A549 (cell line): ENCODE data around the gene REN. TPM values are rescaled to one million over a fixed set of nuclear protein-coding genes. Genes with fewer than 3 reads are reported as not detected.
A peak's percentile ranks its signal among the peaks of the same experiment; 100 is the strongest.

Source experiments
- ATAC-seq, 2 experiments: fragments of 200-7000 bp in 1 of 2; fragments of >200 bp in 1 of 2; cut with Nextera tagmentation in 1 of 2; cut with Tn5 transposase in 1 of 2; 3 replicates each; pipeline versions ENCODE4 v1.8.0 to v1.9.1; 2018 to 2020; ENCODE audit warnings: mild to moderate bottlenecking in 1 of 2, moderate library complexity in 1 of 2
- CTCF ChIA-PET: fragments of 300-600 bp; sonication (Branson Sonifier 250); formaldehyde crosslinking; extraction: SDS; loops from one replicate; lab custom pipeline; 2021; ENCODE audit warnings: antibody characterized with exemption, inconsistent platforms; lab: Yijun Ruan, JAX
- POLR2A ChIA-PET: fragments of 350-600 bp; formaldehyde crosslinking; extraction: SDS; loops from one replicate; lab custom pipeline; 2021; ENCODE audit warnings: antibody characterized with exemption, inconsistent platforms; lab: Yijun Ruan, JAX
- DNase-seq, 2 experiments: peaks; one replicate each; pipeline versions ENCODE4 v3.0.0 to v3.0.0-alpha.2; 2011 to 2016; ENCODE audit warnings: low read depth in 1 of 2, low spot score in 1 of 2
- FAIRE-seq: peaks from 2 replicates; lab custom pipeline; 2011; peaks lifted over from hg19 to GRCh38; lab: Jason Lieb, UNC
- H3K27ac ChIP-seq, 2 experiments: fragments of >200 bp; sonication (Bioruptor Twin); formaldehyde crosslinking; 3 replicates each; pipeline ENCODE4 v1.5.1; 2016 to 2017
- H3K4me1 ChIP-seq: fragments of >200 bp; sonication (Bioruptor Twin); formaldehyde crosslinking; 3 replicates; pipeline ENCODE4 v1.6.1; 2016
- H3K4me2 ChIP-seq: fragments of >200 bp; sonication (Bioruptor Twin); formaldehyde crosslinking; 3 replicates; pipeline ENCODE4 v1.6.1; 2016
- H3K4me3 ChIP-seq: fragments of >200 bp; sonication (Bioruptor Twin); formaldehyde crosslinking; 3 replicates; pipeline ENCODE4 v1.5.1; 2016
- H3K9me3 ChIP-seq: fragments of >200 bp; sonication (Bioruptor Twin); formaldehyde crosslinking; 3 replicates; pipeline ENCODE4 v1.6.1; 2016
- CBX8 ChIP-seq: fragments of 200-600 bp; sonication (generic); IDR thresholded peaks from 2 replicates; pipeline ENCODE4 v1.6.1; 2016
- CHD2 ChIP-seq: fragments of 150-350 bp; IDR thresholded peaks from 2 replicates; pipeline ENCODE4 v1.6.1; 2014; ENCODE audit warnings: low read length; ENCODE audit not compliant: partially characterized antibody
- E2F6 ChIP-seq: IDR thresholded peaks from 2 replicates; pipeline ENCODE4 v1.6.1; 2012; ENCODE audit warnings: low read depth, borderline replicate concordance
- EHF ChIP-seq: fragments of 250-450 bp; sonication (Bioruptor Pico); IDR thresholded peaks from 2 replicates; pipeline ENCODE4 v1.5.0; 2020; ENCODE audit warnings: mild to moderate bottlenecking
- EHMT2 ChIP-seq: fragments of 200-600 bp; sonication (generic); IDR thresholded peaks from 2 replicates; pipeline ENCODE4 v1.6.1; 2016; ENCODE audit warnings: antibody characterized with exemption, low read depth, mild to moderate bottlenecking, moderate library complexity
- FOXS1 ChIP-seq: fragments of 250-450 bp; sonication (Bioruptor Pico); IDR thresholded peaks from 2 replicates; pipeline ENCODE4 v1.5.0; 2020; ENCODE audit warnings: mild to moderate bottlenecking, moderate library complexity
- HDAC2 ChIP-seq: fragments of 200-600 bp; sonication (generic); IDR thresholded peaks from 2 replicates; pipeline ENCODE4 v1.6.1; 2016
- HOXB13 ChIP-seq: fragments of 250-450 bp; sonication (Bioruptor Pico); IDR thresholded peaks from 2 replicates; pipeline ENCODE4 v1.5.0; 2020; ENCODE audit warnings: low read depth, mild to moderate bottlenecking, moderate library complexity
- MAFK ChIP-seq: fragments of 450-650 bp; IDR thresholded peaks from 2 replicates; pipeline ENCODE4 v1.6.1; 2014; ENCODE audit not compliant: partially characterized antibody
- POLR2A ChIP-seq: IDR thresholded peaks from 2 replicates; pipeline ENCODE4 v1.6.1; 2012; ENCODE audit warnings: mild to moderate bottlenecking, low read length
- POLR2AphosphoS2 ChIP-seq: conservative IDR thresholded peaks from 2 replicates; pipeline ENCODE4 v1.6.1; 2012; ENCODE audit warnings: low read length, improper control_type of control experiment, inconsistent platforms
- REST ChIP-seq: fragments of 200-600 bp; sonication (generic); IDR thresholded peaks from 2 replicates; pipeline ENCODE4 v1.6.1; 2016; ENCODE audit warnings: antibody characterized with exemption, mild to moderate bottlenecking, moderate library complexity
- TFCP2L1 ChIP-seq: fragments of 250-450 bp; sonication (Bioruptor Pico); IDR thresholded peaks from 2 replicates; pipeline ENCODE4 v1.5.0; 2021; ENCODE audit warnings: mild to moderate bottlenecking
- TP53 ChIP-seq: fragments of 250-450 bp; sonication (Bioruptor Pico); IDR thresholded peaks from 2 replicates; pipeline ENCODE4 v1.5.0; 2021; ENCODE audit warnings: mild to moderate bottlenecking, moderate library complexity
- ZFP36 ChIP-seq: fragments of 450-650 bp; IDR thresholded peaks from 2 replicates; pipeline ENCODE4 v1.6.1; 2014; ENCODE audit warnings: borderline replicate concordance; ENCODE audit not compliant: partially characterized antibody
- ZNF302 ChIP-seq: fragments of 250-450 bp; sonication (Bioruptor Pico); IDR thresholded peaks from 2 replicates; pipeline ENCODE4 v1.9.0; 2021; ENCODE audit warnings: inconsistent platforms, mild to moderate bottlenecking, moderate library complexity
- ZSCAN20 ChIP-seq: fragments of 250-450 bp; sonication (Bioruptor Pico); IDR thresholded peaks from 2 replicates; pipeline ENCODE4 v1.8.0; 2022; ENCODE audit warnings: mild to moderate bottlenecking, moderate library complexity
- WGBS: methylation state at CpG from one replicate; pipeline ENCODE4 v1.1.6; 2017; ENCODE audit errors: missing lambda C conversion rate; 5-methylcytosine and 5-hydroxymethylcytosine counted together
- polyA plus RNA-seq, 4 experiments: library from polyadenylated mRNA; depleted of rRNA in 3 of 4; stranded (reverse); fragments of >200 nt; fragmentation: RNase III in 1 of 4; extraction: RNeasy Plus Mini Kit Qiagen cat#74134 plus additional on column Dnase treatment in 1 of 4; gene quantifications; 2 replicates in 3 of 4; 3 replicates in 1 of 4; pipeline ENCODE4 v1.2.3, GENCODE V29; 2011 to 2017
- TF ChIP-seq, protein P1 (sequence below): IDR thresholded peaks from 2 replicates; pipeline ENCODE4 v1.6.1; 2012

The REN gene
- polyA plus RNA-seq, 2 of the 4 experiments (the other 2 are of a cell fraction), result not detected

GRCh38 chr1:204130981-204131892 is 34.9 kb downstream of the REN start:
- peak overlapping the region; percentile 14 to 42; a peak in 2 of 6 replicates for H3K27ac ChIP-seq
- no peaks in the 10 kb centered on the region for H3K9me3 ChIP-seq
- TF ChIP-seq TFCP2L1 (CRISPR knock-in tag) (no peak), HDAC2 (no peak), REST (no peak), CBX8 (no peak), POLR2AphosphoS2 (no peak), E2F6 (no peak), CHD2 (no peak)
- no peak for ATAC-seq
- H3K4me2 ChIP-seq, result peak overlapping the region; percentile 3; the same call in 1 of the 3 replicates
- peaks cover 31% of the 10 kb centered on the region for H3K4me1 ChIP-seq
- POLR2A ChIA-PET, result interaction anchor here (1.0 to 3.9 kb wide), 2 partner anchors 21 to 259 kb away, joined by 4 to 40 read pairs; partner anchors contain the start of gene ETNK2
- DNase-seq, result peak in 1 of 2 experiments; percentile 25
- no peak overlapping the region for H3K4me3 ChIP-seq
- 51% methylated on average over 9 of the region's 11 CpGs for WGBS
- FAIRE-seq, result no peak
- CTCF ChIA-PET, result interaction anchor here (1.0 to 32.2 kb wide), 10 partner anchors 8 to 285 kb away, joined by 3 to 757 read pairs (median 23); partner anchors contain the start of gene SNRPE

DNA sequence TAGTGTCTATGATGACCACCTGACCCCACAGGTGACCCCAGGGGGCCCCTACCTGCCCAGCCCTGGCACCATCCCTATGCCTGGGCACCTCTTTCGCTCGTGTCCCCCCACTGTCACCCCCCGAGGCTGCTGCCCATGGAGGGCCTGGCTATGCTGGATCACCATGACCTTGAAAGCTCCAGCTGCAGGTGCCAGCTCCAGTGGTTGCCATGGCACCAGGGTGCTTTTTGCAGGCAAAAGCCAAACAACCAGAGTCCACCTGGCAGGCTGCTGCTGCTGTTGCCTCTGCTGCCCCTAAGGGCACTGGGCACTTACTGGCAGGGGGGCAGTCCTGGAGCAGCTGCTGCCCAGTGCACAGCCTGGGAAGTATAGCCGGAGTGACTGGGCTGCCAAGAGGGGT is 36.0 kb downstream of the REN start:
- peak overlapping the region; percentile 3; the same call in 1 of the 3 replicates for H3K4me2 ChIP-seq
- DNase-seq, result no peak
- H3K4me3 ChIP-seq, result no peak overlapping the region
- H3K27ac ChIP-seq, result peak overlapping the region in 1 of 2 experiments; percentile 78; a peak in 3 of 6 replicates
- POLR2A ChIA-PET, result interaction anchor here (0.6 to 3.9 kb wide), 2 partner anchors 209 to 258 kb away, joined by 3 to 40 read pairs; no protein-coding TSS in a partner anchor
- TF ChIP-seq EHMT2 (no peak), ZFP36 (no peak), HOXB13 (CRISPR knock-in tag) (no peak), MAFK (no peak), TP53 (CRISPR knock-in tag) (no peak), HDAC2 (no peak), POLR2A (no peak), ZNF302 (no peak), EHF (no peak), FOXS1 (CRISPR knock-in tag) (no peak), ZSCAN20 (CRISPR knock-in tag) (no peak)
- TF ChIP-seq, protein P1, sequence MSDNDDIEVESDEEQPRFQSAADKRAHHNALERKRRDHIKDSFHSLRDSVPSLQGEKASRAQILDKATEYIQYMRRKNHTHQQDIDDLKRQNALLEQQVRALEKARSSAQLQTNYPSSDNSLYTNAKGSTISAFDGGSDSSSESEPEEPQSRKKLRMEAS, result no peak
- H3K9me3 ChIP-seq, result no peaks in the 10 kb centered on the region
- 64% methylated on average over 3 of the region's 4 CpGs for WGBS
- no peak for ATAC-seq
- CTCF ChIA-PET, result interaction anchor here (1.0 to 32.2 kb wide), 15 partner anchors 9 to 275 kb away, joined by 3 to 757 read pairs (median 10); partner anchors contain the start of genes SNRPE and SOX13
- H3K4me1 ChIP-seq, result peaks cover 31% of the 10 kb centered on the region
- no peak for FAIRE-seq
